ENCODE data around the gene CACNA1C.
"Not testable (repeated sequence)": the region's sequence is repeated elsewhere in the genome, so short reads cannot be mapped to it uniquely, and the experiment has no call there.

The CACNA1C gene

DNA sequence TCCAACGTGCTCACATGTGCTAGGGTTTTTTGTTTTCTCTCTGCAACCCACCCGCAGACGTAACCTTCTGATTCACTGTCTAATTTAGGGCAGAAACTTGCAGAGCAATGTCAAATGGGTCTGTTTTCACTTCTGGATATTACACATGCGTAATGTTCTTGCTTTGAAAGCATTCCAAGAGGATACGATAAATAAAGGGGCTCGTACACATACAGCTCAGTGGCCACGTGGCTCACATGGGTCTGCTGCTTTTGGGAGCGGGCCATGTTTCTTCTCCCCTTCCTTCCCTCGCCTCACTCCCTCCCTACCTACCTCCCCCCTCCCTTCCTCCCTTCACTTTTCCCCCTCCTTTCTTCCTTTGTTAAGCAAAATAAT, 23.4 kb downstream of the CACNA1C start:
- DNase-seq, result peak; percentile 69

DNA sequence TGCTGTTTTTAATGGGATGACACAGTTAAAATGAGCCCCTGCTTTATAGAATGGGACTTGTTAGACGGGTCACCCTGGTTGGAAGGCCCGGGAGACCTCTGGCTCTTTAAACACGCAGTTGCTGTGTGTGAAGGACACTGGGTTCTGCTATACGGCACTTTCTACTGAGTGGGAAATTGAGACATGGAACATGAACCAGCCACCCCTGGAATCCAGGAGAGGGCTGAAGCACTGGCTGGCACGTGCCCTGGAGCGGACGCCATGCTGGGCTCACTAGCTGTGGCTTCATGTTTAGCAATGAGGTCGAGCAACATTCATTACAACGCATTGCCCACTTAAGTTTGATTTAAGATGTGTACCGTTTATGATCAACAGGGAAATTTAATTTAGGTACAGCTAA, 23.9 kb downstream of the CACNA1C start:
- DNase-seq, result no peak

- DNase-seq, result no peak
These were observed 27.8 kb downstream of the CACNA1C start for GRCh38 chr12:2080604-2081003.

DNA sequence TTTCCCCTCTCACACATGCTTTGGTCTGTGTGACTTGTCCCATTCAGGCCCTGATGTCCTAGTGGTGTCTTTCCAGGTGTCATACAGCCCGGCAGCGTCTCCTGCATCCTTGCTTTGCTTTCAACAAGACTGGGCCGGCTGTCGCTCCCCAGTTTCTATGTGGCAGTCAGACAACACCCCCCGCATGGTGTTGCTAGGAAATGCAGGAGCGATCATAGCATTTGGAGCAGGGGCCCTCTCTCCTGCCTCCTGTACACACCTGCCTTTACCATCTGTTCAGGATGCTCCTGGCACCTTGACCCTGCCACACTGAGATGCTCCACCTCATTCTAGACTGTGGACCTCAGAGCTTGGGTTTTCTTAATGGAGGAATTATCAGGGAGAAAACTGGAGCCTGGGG, 29.5 kb downstream of the CACNA1C start:
- no peak for DNase-seq

GRCh38 chr12:2083008-2083407, 30.2 kb downstream of the CACNA1C start:
- DNase-seq, result peak; percentile 31

- DNase-seq, result peak; percentile 41
These were observed 30.8 kb downstream of the CACNA1C start for GRCh38 chr12:2083561-2083960.

DNA sequence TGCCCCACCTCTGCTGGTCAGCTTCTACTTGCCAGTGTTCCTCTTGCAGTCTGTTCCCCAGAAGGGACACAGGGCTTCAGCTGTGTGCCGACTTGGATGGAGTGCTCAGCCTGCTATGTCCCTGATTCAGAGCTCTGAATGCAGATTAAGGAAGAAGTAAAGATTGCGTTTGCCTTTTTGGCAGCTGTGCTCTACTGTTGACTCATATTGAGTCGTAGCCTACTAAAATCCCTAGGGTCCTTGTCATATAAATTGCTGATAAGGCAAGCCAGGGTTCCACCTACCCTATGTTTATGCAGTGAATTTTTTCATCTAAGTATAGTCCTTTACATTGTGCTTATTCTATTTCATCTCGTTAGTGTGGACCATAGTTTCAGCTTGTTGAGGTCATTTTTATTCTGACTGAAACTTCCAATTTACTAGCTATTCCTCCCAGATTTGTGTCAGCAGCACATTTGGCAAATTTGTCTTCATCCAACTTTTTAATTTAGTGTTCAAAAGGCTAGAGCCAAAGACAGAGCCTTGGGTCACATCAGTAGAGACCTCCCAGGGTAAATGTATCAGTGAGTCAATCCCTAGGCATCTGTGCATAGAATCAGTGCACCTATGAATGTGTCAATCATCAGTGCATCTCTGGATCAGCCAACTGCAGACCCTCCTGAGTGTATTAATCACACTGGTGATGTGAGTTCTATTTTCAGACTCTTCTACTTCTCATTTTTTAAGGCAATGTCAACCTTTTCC, 31.9 kb downstream of the CACNA1C start:
- peak; percentile 94 for DNase-seq

- no peak for DNase-seq
These were observed 39.6 kb downstream of the CACNA1C start for GRCh38 chr12:2092354-2092753.

DNA sequence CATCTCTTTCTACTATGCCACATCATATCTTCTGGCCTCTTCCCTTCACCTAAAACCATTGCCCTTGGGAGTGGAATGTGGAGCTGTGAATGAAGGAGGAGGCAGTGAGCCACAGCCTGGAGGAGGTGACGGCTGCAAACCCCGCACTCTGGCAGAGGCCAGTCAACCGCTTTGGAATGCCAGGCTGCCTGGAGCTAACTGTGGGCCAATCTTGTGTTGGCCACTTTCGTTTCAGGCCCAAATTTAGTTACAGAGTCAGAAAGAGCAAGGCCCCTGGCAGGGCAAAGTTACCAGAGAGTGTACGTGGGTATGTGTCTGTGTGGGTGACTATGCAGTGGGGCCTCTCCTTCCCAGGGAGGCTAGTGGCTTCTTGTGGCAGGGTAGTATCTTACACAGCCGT, 40.1 kb downstream of the CACNA1C start:
- DNase-seq, result peak; percentile 59

DNA sequence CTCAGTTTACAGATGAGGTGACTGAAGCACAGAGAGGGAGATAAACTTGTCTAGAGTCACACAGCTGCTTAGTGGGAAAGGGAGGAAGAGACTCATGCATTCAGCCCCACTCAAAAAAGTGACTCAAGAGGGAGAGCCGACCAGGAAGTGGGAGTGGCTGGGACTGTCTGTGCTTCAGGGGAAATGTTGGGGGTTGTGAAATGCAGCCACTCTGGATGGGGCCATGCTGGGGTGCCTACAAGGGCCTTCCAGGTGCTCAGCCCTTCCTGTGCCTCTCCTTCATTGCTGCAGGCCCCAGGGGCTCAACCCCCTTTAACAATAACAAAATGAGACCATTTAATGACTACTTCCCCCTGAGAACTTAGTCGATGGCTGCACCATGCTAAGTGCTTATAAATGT, 41.8 kb downstream of the CACNA1C start:
- peak; percentile 20 for DNase-seq

GRCh38 chr12:2095878-2096277, 43.1 kb downstream of the CACNA1C start:
- no peak for DNase-seq

DNA sequence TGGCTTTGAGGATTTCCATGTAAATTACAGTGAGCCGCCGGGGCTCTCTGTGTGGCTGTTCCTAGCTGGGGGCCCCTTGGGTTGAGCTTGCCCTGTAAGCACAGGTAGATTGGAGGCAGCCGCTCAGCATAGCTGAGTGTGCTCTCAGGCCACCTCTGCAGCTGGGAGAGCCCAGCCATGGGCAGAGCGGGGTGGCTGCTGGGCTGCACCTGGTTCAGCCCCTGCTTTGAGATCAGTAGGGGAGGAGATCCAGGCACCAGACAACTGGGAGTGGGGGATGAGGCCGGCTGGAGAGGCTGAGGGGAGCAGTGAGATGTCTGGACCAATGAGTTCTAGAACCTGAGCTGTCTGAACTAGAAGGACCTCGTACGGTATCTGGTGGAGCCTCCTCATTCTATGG, 44.8 kb downstream of the CACNA1C start:
- no peak for DNase-seq

GRCh38 chr12:2098852-2099251, 46.1 kb downstream of the CACNA1C start:
- DNase-seq, result no peak

DNA sequence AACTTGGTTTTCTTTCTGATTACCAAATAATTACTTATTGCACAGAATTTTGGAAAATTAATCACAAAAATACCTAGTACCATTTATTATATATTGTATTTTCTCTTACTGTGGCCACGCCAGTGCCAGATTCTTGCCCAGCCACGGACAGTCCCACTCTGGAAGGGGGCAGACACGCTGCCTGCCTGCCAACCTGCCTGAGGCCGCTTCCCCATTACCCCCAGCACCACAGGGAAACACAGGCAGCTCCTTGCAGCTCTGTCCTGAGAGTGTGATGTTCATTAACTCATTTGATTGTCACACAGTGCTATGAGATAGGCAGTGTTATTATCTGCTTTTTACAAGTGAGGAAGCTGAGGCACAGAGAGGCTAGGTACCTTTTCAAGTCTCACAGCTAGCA, 46.8 kb downstream of the CACNA1C start:
- no peak for DNase-seq

DNA sequence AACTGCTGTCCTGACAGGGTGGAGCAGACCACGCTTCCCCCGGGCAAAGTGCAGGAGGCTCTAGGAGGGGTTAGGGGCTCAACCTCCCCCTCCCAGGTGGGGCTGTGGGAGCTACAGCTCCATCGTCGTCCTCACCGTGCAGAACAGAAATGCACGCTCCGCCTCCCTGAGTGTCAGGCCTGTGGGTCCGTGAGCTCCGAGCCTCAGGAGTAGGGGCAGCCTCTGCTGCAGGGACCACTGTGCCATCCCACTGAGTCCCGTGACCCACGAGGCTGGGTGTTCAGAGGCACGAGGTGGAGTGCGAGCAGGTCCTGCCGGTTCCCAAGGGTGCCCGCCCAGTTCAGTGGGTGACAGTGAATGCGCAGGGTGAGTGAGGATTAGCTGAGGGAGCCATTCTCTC, 48.6 kb downstream of the CACNA1C start:
- DNase-seq, result no peak

DNA sequence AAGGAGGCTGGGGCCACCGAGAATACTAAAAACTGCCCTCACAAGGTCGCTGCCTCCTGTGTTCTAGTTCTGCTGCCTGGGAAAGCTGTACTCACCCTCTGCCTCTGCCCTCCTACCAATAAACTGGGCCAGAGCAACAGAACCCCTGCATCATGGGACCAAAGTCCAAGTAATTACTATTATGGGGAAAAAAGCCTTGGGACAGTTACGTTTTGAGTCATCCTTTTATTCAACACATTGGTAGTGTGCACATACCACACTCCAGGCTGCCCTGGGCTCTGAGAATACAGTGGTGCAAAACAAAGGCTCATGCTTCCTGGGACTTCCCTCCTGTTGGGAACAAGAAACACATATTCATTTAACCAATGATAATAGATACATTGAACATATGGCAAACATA, 49.0 kb downstream of the CACNA1C start:
- DNase-seq, result peak; percentile 67

DNA sequence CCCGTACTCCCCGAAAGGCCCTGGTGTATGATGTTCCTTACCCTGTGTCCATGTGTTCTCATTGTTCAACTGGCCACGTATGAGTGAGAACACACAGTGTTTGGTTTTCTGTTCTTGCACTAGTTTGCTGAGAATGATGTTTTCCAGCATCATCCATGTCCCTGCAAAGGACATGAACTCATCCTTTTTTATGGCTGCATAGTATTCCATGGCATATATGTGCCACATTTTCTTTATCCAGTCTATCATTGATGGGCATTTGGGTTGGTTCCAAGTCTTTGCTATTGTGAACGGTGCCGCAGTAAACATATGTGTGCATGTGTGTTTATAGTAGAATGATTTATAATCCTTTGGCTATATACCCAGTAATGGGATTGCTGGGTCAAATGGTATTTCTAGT, 49.9 kb downstream of the CACNA1C start:
- DNase-seq, result not testable (repeated sequence)

DNA sequence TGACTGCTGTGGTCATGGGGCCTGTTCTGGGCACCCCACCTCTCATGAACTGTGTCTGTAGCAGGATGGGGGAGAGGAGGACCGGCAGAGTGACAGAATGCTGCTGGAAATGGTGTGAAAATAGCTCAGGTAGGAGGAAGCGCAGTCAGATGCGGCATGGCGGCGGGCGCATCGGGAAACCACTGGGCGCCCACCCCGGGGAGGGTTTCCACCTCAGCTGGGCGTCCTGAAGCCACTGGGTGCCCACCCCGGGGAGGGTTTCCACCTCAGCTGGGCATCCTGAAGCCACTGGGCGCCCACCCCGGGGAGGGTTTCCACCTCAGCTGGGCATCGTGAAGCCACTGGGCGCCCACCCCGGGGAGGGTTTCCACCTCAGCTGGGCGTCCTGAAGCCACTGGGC, 52.6 kb downstream of the CACNA1C start:
- not testable (repeated sequence) for DNase-seq

- no peak for DNase-seq
These were observed 55.4 kb downstream of the CACNA1C start for GRCh38 chr12:2108166-2108565.

DNA sequence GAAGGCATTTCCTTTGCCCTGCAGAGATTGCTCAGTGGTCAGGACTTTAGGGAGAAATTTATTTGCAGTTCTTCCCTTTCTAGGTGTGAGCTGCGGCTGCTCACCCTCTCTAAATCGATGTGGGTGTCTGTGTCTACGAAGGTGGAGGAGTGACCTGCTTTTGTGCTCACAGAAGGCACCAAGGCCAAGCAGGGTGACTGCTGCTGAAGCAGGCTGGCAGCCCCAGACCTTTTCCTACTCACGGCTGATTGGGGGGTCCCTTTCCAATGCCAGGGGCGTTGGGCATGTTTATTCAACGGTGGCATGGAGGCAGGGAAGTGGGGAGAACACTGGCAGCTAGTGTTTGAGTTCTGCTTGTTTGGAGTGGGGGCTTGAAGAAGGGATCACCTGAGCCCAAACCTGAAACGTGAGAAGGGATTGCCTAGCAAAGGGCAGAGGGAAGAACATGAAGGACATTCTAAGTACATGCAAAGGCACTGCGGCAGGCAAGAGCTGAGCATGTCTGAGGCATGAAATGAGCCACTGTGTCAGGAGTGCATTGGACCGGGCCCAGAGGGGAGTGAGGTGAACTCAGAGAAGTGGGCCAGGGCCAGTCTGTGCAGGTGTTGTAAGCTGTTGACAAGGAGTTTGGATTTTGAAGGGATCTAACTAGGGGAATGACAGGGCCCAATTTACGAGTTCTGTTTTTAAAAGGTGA, 56.3 kb downstream of the CACNA1C start:
- DNase-seq, result no peak

DNA sequence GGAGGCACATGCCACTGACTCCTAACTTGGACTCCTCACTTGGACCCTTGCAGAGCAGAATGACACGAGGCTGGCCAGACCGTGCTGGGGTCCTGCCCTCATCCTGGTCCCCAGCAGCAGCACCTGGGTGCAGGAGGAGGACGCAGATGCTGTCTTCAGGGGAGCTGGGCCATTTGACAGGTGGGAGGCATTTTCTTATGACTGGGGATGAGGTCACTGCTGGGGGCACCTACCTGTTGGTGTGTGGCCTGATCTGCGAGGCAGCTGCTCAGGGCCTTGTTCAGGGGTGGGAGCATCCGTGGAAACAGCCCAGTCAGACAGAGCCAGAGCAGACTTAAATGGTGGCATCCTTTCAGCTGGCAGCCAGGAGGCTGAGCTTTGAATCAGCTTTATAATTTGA, 57.3 kb downstream of the CACNA1C start:
- no peak for DNase-seq

GRCh38 chr12:2110849-2111566, 58.2 kb downstream of the CACNA1C start:
- DNase-seq, result peak; percentile 31

DNA sequence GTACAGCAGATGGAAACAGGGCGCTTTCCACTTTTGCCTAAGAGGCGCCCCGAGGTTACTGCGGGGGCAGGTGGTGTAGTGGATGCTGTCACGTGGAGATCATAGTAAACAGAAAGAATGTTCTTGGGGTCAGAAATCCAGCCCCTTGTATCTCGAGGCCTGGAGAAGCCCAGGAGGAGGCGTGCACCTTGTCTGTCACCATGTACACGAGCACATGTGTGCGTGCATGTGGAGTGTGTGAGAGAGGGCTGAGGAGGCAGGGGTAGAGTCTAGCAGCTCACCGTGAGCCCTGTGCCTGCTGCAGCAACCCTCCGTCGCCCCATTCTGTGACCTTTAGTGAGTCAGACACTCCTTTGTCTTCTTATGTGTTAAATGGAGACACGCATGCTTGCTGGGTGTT, 59.0 kb downstream of the CACNA1C start:
- DNase-seq, result no peak

DNA sequence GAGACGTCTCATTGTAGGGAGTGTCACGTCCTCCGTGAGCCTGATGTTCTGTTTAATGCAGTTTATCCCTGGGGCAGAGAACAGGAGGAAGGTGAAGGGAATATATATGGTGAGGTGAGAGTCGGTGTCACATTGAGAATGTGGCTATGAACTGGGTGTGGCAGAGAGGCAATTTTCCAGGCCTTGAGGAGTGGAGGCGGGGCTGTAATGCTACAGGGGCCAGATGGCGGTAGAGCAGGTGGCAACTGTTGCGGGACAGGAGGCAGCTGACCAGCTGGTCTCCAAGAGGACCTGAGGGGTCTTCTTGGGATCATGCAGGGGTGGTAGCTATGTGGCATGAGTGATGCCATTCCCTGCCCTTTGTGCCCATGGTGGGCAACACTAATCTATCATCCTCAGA, 59.6 kb downstream of the CACNA1C start:
- DNase-seq, result no peak
